Measurements from ENCODE around the gene SLC7A5.
"Not testable (repeated sequence)": the region's sequence is repeated elsewhere in the genome, so short reads cannot be mapped to it uniquely, and the experiment has no call there.

Gene SLC7A5

DNA sequence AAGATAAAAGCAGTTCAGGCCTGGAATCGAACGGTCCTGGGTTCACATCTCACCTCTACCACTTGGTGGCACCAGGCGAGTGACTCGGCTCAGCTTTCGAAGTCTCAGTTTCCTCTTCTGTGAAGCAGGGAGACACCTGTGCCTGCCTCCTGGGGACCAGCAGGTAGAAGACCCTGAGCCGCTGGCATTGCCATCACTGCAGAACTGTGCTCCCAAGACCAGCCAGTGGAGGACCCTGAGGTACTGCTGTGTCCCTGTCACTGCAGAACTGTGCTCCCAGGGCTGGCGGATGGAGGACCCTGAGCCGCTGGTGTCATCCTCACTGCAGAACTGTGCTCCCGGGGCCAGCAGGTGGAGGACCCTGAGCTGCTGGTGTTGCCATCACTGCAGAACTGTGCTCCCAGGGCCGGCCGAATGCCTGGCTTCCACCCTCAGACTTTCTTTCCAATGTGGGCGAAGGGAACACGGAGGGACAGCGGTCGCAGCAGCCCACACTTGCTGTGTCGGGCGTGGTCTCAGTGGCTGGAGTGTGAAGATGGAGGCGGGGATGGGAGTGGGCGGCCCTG is 8.7 kb upstream of the SLC7A5 start:
- no peak overlapping the region for H3K27ac ChIP-seq (ENCODE audit: insufficient read depth, low read length, poor library complexity, severe bottlenecking)
- no peaks in the 10 kb centered on the region for H3K4me1 ChIP-seq (ENCODE audit: control insufficient read depth, insufficient read depth, low read length, poor library complexity, severe bottlenecking)
- no peak for DNase-seq
- no peaks in the 10 kb centered on the region for H3K27me3 ChIP-seq (replicated peaks; ENCODE audit: control insufficient read depth, insufficient read depth, low read length, poor library complexity, severe bottlenecking)
- no peak overlapping the region for H3K4me3 ChIP-seq (ENCODE audit: insufficient read depth, low read depth, low read length, poor library complexity, severe bottlenecking)
- no peaks in the 10 kb centered on the region for H3K9me3 ChIP-seq (ENCODE audit: control insufficient read depth, low read length)
- H3K36me3 ChIP-seq (ENCODE audit: control insufficient read depth, insufficient read depth, low read length) = no peaks in the 10 kb centered on the region

DNA sequence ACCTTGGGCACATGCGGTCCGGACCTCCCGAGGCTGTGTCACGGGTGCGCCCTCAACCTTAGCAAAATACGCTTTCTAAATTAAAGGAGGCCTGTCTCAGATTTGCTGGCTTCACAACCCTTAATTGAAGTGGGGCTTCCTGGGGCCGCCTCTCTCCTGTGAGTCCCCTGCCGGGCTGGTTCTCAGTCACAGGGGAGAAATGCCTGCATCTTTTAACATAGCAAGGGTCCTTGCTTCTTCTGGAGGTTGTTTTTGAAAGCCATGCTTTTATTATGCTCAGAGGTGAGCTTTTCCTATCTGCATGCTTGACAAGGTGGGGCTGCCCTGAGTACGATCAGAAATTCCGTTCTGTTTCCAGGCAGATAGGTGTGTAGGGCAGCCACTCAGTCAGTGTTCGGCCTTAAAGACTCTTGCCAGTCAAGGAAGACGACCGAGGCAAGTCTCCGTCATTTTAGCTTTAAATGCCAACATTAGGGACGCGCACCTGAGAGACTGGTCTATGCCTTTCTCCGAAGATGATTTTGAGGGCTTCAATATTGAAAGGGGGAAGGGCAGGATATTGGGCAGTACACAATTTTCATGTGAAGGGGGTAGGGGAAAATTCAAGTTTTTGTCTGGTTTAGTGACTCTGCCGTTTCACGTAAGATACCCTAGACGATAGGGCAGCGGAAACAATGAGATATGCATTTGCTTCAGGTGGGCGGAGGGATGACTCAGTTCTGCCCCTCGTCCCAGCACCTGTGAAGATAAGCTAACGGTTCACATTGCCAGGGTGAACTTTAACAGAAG is 5.5 kb upstream of the SLC7A5 start:
- no peaks in the 10 kb centered on the region for H3K9me3 ChIP-seq (ENCODE audit: control insufficient read depth, low read length)
- H3K4me1 ChIP-seq (ENCODE audit: control insufficient read depth, insufficient read depth, low read length, poor library complexity, severe bottlenecking) = peaks cover 8% of the 10 kb centered on the region
- H3K4me3 ChIP-seq (ENCODE audit: insufficient read depth, low read depth, low read length, poor library complexity, severe bottlenecking) = no peak overlapping the region
- no peak for DNase-seq
- H3K27me3 ChIP-seq (replicated peaks; ENCODE audit: control insufficient read depth, insufficient read depth, low read length, poor library complexity, severe bottlenecking) = no peaks in the 10 kb centered on the region
- H3K36me3 ChIP-seq (ENCODE audit: control insufficient read depth, insufficient read depth, low read length) = no peaks in the 10 kb centered on the region
- H3K27ac ChIP-seq (ENCODE audit: insufficient read depth, low read length, poor library complexity, severe bottlenecking) = no peak overlapping the region

DNA sequence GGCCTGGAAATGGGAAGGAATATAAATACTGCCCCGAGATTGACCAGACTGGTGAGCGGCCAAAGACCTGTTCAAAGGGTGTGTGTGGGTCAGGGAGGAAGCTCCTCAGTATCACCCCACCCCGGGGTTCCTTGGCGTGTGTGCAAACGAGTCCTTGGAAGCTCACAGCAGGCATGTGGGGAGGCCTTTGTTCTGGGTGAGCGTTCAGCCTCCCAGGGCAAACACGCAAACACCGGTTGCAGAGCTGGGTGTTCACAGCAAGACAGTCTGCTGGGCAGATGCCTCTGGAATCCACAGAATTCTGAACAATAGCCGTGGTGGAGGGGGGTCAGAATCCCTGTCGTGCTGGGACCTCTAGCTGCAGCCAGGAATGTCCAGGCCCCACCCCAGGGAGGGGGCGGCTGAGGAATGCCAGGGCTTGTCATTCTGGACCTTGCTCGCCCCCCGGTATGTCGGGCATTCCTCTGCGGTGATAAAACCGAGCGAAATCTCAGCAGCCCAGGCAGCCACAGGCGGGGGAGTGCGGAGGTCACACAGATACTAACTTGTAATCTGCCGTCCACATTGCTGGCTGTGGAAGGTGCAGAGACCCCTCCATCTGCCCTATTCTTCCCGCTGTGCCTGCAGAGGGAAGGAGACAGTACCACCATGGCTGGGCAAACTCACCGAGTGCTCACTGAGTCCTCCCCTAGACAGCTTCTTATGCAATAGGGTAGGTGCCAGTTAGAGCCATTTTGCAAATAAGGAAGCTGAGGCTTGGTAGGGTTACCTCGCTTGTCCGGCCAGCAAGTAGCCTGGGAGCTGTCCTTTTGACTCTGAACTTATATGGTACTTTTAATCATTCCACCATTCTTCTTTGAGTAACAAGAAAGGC is 1.3 kb upstream of the SLC7A5 start:
- H3K9me3 ChIP-seq (ENCODE audit: control insufficient read depth, low read length); H3K4me3 ChIP-seq (ENCODE audit: insufficient read depth, low read depth, low read length, poor library complexity, severe bottlenecking); H3K27ac ChIP-seq (ENCODE audit: insufficient read depth, low read length, poor library complexity, severe bottlenecking); DNase-seq; H3K36me3 ChIP-seq (ENCODE audit: control insufficient read depth, insufficient read depth, low read length); H3K27me3 ChIP-seq (replicated peaks; ENCODE audit: control insufficient read depth, insufficient read depth, low read length, poor library complexity, severe bottlenecking): not testable (repeated sequence)
- H3K4me1 ChIP-seq (ENCODE audit: control insufficient read depth, insufficient read depth, low read length, poor library complexity, severe bottlenecking) = peaks cover 20% of the 10 kb centered on the region

DNA sequence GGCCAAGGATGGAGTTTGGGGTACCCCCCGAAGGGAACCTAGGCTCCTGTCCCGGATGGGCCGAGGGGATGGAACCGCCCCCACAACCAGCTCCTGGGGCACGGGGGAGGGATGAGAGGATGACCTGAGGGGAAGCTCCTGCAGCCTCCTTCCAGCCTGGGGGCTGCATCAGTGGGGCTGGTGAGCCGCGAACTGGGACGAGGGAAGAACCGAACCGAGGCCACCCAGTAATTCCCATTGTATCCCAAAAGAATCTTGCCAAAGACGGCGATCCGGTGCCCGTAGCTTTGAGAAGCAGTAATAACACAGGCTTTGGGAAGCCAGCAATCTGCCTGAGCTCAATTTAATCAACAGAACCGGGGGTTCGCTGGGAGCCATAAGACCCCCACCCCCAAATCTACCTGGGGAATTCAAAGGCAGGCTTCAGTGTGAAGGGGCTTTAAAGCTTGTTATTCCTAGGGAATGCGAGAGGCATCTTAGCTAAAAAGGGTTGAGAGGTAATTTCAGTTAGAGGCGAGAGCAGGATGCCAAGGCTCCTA is 641 bp upstream of the SLC7A5 start:
- H3K4me1 ChIP-seq (ENCODE audit: control insufficient read depth, insufficient read depth, low read length, poor library complexity, severe bottlenecking) = peaks cover 22% of the 10 kb centered on the region
- H3K36me3 ChIP-seq (ENCODE audit: control insufficient read depth, insufficient read depth, low read length); H3K27me3 ChIP-seq (replicated peaks; ENCODE audit: control insufficient read depth, insufficient read depth, low read length, poor library complexity, severe bottlenecking); H3K27ac ChIP-seq (ENCODE audit: insufficient read depth, low read length, poor library complexity, severe bottlenecking); H3K9me3 ChIP-seq (ENCODE audit: control insufficient read depth, low read length); H3K4me3 ChIP-seq (ENCODE audit: insufficient read depth, low read depth, low read length, poor library complexity, severe bottlenecking); DNase-seq: not testable (repeated sequence)

DNA sequence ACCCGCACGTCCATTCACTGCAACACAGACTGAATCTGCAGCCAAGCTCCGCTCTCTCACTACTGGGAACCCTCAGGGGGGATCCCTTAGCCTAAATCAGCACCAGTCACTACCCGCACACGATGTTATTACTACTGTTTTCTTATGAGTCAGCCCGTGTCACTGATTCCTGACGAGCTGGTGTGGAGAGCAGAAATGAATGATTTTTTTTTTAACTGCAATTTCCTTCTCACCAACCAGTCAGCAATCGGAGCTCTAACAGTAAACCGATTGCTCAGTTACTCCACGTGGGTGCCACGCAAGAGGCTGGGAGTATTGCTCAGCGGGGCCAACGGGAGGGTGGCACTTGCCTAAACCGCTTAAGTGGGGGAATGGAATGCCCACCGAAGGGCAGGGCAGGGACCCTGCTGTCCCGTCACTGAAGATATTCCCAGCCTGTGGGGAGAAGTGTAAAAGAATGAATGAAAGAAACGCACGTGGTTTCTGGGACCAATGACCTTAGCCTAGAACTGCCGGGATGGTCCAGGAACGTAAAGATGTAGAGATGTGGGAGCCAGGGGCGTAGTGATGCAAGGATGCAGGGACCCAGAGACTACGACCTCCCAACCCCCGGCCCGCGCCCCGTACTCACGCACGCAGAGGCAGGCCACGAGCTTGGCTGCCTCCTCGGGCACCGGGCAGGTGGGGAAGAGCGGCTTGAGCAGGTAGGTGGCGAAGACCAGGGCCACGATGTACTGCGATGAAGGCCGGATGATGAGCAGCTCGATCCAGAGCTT is 865 bp downstream of the SLC7A5 start:
- H3K36me3 ChIP-seq (ENCODE audit: control insufficient read depth, insufficient read depth, low read length); H3K9me3 ChIP-seq (ENCODE audit: control insufficient read depth, low read length); H3K27me3 ChIP-seq (replicated peaks; ENCODE audit: control insufficient read depth, insufficient read depth, low read length, poor library complexity, severe bottlenecking): not testable (repeated sequence)
- H3K4me1 ChIP-seq (ENCODE audit: control insufficient read depth, insufficient read depth, low read length, poor library complexity, severe bottlenecking) = peaks cover 22% of the 10 kb centered on the region
- H3K4me3 ChIP-seq (ENCODE audit: insufficient read depth, low read depth, low read length, poor library complexity, severe bottlenecking) = peak overlapping the region; percentile 50
- H3K27ac ChIP-seq (ENCODE audit: insufficient read depth, low read length, poor library complexity, severe bottlenecking) = peak overlapping the region; percentile 70
- DNase-seq = peak; percentile 54 to 69 (median 58)

DNA sequence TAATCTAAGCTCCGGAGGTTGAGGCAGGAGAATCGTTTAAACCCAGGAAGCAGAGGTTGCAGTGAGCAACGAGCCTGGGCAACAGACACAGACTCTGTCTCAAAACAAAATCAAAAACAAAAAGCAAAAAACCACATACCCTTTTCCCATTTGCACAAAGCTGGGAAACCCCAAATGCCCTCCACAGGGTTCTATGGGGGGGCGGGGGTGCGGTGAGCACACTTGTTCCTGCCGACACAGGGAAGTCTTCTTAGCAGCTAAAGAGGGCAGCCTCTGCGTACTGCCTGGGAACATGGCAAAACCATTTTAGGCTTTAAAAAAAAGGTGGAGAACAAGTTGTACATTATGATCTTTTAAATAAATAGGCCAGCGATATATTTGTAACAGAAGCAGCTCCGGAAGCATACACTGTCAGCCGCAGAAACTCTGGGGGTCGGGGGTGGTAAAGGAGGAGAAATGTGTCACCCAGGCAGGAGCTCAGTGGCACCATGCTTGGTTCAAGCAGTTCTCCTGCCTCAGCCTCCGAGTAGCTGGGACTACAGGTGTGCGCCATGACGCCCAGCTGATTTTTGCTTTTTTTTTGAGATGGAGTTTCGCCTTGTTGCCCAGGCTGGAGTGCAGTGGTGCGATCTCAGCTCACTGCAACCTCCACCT is 3.3 kb downstream of the SLC7A5 start:
- DNase-seq = peak; percentile 41 to 78 (median 64)
- not testable (repeated sequence) for H3K9me3 ChIP-seq (ENCODE audit: control insufficient read depth, low read length); H3K36me3 ChIP-seq (ENCODE audit: control insufficient read depth, insufficient read depth, low read length); H3K27me3 ChIP-seq (replicated peaks; ENCODE audit: control insufficient read depth, insufficient read depth, low read length, poor library complexity, severe bottlenecking); H3K4me3 ChIP-seq (ENCODE audit: insufficient read depth, low read depth, low read length, poor library complexity, severe bottlenecking)
- peaks cover 18% of the 10 kb centered on the region for H3K4me1 ChIP-seq (ENCODE audit: control insufficient read depth, insufficient read depth, low read length, poor library complexity, severe bottlenecking)
- peak overlapping the region; percentile 27 for H3K27ac ChIP-seq (ENCODE audit: insufficient read depth, low read length, poor library complexity, severe bottlenecking)

DNA sequence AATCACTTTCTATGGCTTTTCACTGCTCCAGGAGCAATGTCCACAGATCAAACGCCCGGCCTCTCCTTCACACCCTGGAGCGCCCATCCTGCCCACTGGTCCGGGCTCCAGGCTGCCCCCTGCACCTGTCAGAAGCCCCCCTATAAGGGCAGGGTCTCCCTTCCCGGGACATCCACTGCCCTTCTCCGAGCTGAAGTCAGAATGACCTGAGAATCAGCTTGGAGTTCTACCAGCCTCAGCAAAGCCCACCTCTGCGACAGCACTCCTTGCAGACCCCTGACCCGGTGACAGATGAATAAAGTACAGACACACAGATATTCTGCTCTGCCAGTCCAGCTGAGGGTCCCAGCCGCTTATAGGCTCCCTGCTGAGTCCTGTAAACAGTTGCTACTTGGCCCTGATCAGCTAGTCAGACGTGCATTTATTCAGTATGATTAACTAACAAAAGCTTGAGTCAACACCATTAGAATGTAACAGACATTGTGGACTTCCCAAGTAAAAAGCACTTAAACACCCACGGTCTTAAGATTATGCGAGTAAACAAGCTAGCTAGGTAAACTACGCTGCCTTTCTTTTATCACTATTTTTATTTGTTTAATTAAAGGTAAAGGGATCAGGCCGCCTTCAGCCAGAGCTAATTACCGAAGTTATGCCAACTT is 4.8 kb downstream of the SLC7A5 start:
- DNase-seq = no peak
- H3K4me1 ChIP-seq (ENCODE audit: control insufficient read depth, insufficient read depth, low read length, poor library complexity, severe bottlenecking) = peaks cover 15% of the 10 kb centered on the region
- H3K9me3 ChIP-seq (ENCODE audit: control insufficient read depth, low read length) = no peaks in the 10 kb centered on the region
- no peaks in the 10 kb centered on the region for H3K27me3 ChIP-seq (replicated peaks; ENCODE audit: control insufficient read depth, insufficient read depth, low read length, poor library complexity, severe bottlenecking)
- H3K27ac ChIP-seq (ENCODE audit: insufficient read depth, low read length, poor library complexity, severe bottlenecking) = no peak overlapping the region
- H3K36me3 ChIP-seq (ENCODE audit: control insufficient read depth, insufficient read depth, low read length) = no peaks in the 10 kb centered on the region
- no peak overlapping the region for H3K4me3 ChIP-seq (ENCODE audit: insufficient read depth, low read depth, low read length, poor library complexity, severe bottlenecking)

DNA sequence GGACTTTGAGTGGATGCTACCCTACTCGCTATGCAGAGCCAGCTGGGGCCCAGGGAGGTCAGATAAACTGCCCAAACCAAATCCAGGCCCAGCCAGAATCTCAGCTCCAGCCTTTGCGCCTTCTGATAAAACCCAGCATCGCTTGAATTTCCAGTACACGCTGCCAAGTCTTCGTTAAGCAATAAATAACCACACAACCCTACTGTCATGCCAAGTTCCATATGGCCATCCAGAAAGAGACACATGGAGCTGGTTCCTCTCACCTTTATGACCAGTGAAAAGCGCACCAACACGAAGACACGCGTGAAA is 6.0 kb downstream of the SLC7A5 start:
- H3K27ac ChIP-seq (ENCODE audit: insufficient read depth, low read length, poor library complexity, severe bottlenecking); H3K4me3 ChIP-seq (ENCODE audit: insufficient read depth, low read depth, low read length, poor library complexity, severe bottlenecking); DNase-seq; H3K9me3 ChIP-seq (ENCODE audit: control insufficient read depth, low read length); H3K36me3 ChIP-seq (ENCODE audit: control insufficient read depth, insufficient read depth, low read length); H3K27me3 ChIP-seq (replicated peaks; ENCODE audit: control insufficient read depth, insufficient read depth, low read length, poor library complexity, severe bottlenecking): not testable (repeated sequence)
- peaks cover 12% of the 10 kb centered on the region for H3K4me1 ChIP-seq (ENCODE audit: control insufficient read depth, insufficient read depth, low read length, poor library complexity, severe bottlenecking)
